ENCODE measurements around the gene ECT2. TPM values are rescaled to one million over a fixed set of nuclear protein-coding genes. Genes with fewer than 3 reads are reported as not detected.
"Not testable (repeated sequence)": the region's sequence is repeated elsewhere in the genome, so short reads cannot be mapped to it uniquely, and the experiment has no call there.

The ECT2 gene
- total RNA-seq, 2 experiments from 2014 or later, result 27.1 to 29.8 TPM

GRCh38 chr3:172824229-172824628, 73.7 kb downstream of the ECT2 start:
- CTCF ChIA-PET, result no interaction called here
- DNase-seq, result no peak
- TF ChIP-seq, protein P1, sequence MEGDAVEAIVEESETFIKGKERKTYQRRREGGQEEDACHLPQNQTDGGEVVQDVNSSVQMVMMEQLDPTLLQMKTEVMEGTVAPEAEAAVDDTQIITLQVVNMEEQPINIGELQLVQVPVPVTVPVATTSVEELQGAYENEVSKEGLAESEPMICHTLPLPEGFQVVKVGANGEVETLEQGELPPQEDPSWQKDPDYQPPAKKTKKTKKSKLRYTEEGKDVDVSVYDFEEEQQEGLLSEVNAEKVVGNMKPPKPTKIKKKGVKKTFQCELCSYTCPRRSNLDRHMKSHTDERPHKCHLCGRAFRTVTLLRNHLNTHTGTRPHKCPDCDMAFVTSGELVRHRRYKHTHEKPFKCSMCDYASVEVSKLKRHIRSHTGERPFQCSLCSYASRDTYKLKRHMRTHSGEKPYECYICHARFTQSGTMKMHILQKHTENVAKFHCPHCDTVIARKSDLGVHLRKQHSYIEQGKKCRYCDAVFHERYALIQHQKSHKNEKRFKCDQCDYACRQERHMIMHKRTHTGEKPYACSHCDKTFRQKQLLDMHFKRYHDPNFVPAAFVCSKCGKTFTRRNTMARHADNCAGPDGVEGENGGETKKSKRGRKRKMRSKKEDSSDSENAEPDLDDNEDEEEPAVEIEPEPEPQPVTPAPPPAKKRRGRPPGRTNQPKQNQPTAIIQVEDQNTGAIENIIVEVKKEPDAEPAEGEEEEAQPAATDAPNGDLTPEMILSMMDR (IDR thresholded peaks at IDR 0.05), result no peak
- Mint-ChIP-seq H3K4me1 (ENCODE audit: low read depth) (no peaks in the 10 kb centered on the region), H3K9me3 (peaks cover 9% of the 10 kb centered on the region), H3K36me3 (ENCODE audit: low read depth) (no peaks in the 10 kb centered on the region), H3K27ac (no peak overlapping the region), H3K4me3 (no peak overlapping the region), H3K27me3 (no peaks in the 10 kb centered on the region)
- POLR2A ChIA-PET, result no interaction called here
- ATAC-seq, result no peak
- intact Hi-C loops (cut with micrococcal nuclease), result no loop called here

GRCh38 chr3:172827231-172827630, 76.7 kb downstream of the ECT2 start:
- H3K4me1 Mint-ChIP-seq (ENCODE audit: low read depth); H3K9me3 Mint-ChIP-seq; DNase-seq; H3K36me3 Mint-ChIP-seq (ENCODE audit: low read depth); POLR2A ChIA-PET; intact Hi-C loops (cut with micrococcal nuclease); H3K27me3 Mint-ChIP-seq; H3K4me3 Mint-ChIP-seq; ATAC-seq; H3K27ac Mint-ChIP-seq: not testable (repeated sequence)
- CTCF ChIA-PET, result interaction anchor here (1.3 kb wide), 1 partner anchor 9 kb away, joined by 3 read pairs; no protein-coding TSS in a partner anchor

DNA sequence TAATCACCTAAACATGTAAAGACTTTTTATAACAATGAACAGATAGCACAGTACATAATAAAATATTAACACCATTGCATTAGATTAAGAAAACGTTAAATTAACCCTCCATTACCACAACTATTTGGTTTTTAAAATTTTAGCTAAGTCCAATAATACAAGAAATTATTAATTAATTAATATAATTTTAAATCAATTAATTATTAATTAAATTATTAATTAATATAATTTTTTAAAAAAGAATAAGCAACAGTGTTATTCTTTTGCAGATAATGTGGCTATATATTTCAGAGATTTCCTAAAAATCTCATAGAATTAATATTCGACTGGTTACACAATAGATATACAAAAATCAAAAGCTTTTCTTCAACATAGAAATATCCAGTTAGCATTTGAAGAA, 82.5 kb downstream of the ECT2 start:
- intact Hi-C loops (cut with micrococcal nuclease), result no loop called here
- H3K27ac Mint-ChIP-seq, result no peak overlapping the region
- ChIA-PET POLR2A (no interaction called here), CTCF (no interaction called here)
- TF ChIP-seq, protein P1 (IDR thresholded peaks at IDR 0.05), result no peak
- H3K4me1 Mint-ChIP-seq (ENCODE audit: low read depth), result no peaks in the 10 kb centered on the region
- H3K9me3 Mint-ChIP-seq, result no peaks in the 10 kb centered on the region
- no peak for DNase-seq
- H3K27me3 Mint-ChIP-seq, result no peaks in the 10 kb centered on the region
- no peak for ATAC-seq
- H3K36me3 Mint-ChIP-seq (ENCODE audit: low read depth), result no peaks in the 10 kb centered on the region
- H3K4me3 Mint-ChIP-seq, result no peak overlapping the region

DNA sequence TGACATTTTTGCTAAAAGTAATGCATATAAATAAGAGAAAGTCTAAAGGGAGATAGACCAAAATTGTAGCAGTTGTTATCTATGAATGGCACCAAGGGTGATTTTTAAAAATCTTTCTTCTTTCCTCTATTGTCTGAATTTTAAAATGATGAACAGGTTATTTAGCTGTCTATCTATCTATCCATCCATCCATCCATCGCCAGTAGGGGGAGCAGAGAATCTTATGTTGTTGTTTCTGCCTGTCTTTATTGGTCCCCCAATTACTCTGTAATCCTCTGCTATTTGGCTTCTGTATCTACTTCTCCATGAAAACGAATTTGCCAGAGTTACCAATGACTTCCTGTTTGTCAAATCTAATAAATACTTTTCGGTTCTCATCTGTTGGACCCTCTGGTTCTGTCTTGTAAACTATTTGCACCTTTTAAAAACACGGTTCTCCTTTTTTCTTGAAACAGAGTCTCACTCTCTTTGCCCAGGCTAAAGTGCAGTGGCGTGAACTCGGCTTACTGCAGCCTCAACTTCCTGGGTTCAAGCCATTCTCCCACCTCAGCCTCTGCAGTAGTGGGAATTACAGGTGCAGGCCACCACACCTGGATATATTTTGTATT, 86.0 kb downstream of the ECT2 start:
- POLR2A ChIA-PET, result no interaction called here

DNA sequence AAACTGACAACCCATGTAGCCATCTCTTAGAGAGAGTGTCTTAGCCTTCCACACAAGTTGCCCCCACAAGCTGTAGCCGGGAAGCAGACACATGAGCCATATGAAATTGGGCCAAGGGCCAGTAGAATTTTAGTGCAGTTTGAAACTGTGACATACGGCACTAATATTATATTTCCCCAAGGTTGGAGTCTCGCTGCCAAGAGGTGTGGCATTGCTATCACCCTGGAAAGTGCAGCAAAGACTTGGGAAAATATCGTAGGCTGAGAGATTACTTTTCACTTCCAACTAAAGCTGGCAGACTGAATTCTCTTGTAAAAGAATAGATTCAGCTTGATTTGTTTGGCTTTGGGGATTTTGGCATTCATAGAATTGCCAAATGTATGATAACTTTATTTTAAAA, 89.2 kb downstream of the ECT2 start:
- no peak for ATAC-seq
- no peak for DNase-seq
- TF ChIP-seq, protein P1 (IDR thresholded peaks at IDR 0.05), result no peak
- intact Hi-C loops (cut with micrococcal nuclease), result no loop called here
- Mint-ChIP-seq H3K4me3 (no peak overlapping the region), H3K36me3 (ENCODE audit: low read depth) (no peaks in the 10 kb centered on the region), H3K9me3 (no peaks in the 10 kb centered on the region), H3K27me3 (peaks cover 3% of the 10 kb centered on the region), H3K4me1 (ENCODE audit: low read depth) (no peaks in the 10 kb centered on the region), H3K27ac (no peak overlapping the region)
- ChIA-PET CTCF (interaction anchor here (1.1 kb wide), 1 partner anchor 165 kb away, joined by 4 read pairs; no protein-coding TSS in a partner anchor), POLR2A (no interaction called here)

More for the DNA sequence above, 86.0 kb downstream of the ECT2 start:
- DNase-seq (peak; percentile 56), ATAC-seq (no peak)
- no peaks in the 10 kb centered on the region for H3K9me3 Mint-ChIP-seq
- no peaks in the 10 kb centered on the region for H3K27me3 Mint-ChIP-seq
- H3K27ac Mint-ChIP-seq, result no peak overlapping the region
- H3K36me3 Mint-ChIP-seq (ENCODE audit: low read depth), result no peaks in the 10 kb centered on the region
- H3K4me3 Mint-ChIP-seq, result no peak overlapping the region
- intact Hi-C loops (cut with micrococcal nuclease), result no loop called here
- CTCF ChIA-PET, result interaction anchor here (1.0 to 2.1 kb wide), 3 partner anchors 8 to 41 kb away, joined by 3 to 7 read pairs (median 3); no protein-coding TSS in a partner anchor
- no peaks in the 10 kb centered on the region for H3K4me1 Mint-ChIP-seq (ENCODE audit: low read depth)
- TF ChIP-seq, protein P1 (IDR thresholded peaks at IDR 0.05), result no peak
